KOPT-K1 (cell line): ENCODE measurements around the gene ZNF587.
A peak's percentile ranks its signal among the peaks of the same experiment; 100 is the strongest.
"Not testable (repeated sequence)": the region's sequence is repeated elsewhere in the genome, so short reads cannot be mapped to it uniquely, and the experiment has no call there.

Experiments
- H3K27ac ChIP-seq: fragments of 200-600 bp; sonication (generic); 2 replicates; pipeline ENCODE4 v1.5.1; 2016; ENCODE audit warnings: antibody characterized with exemption, mild to moderate bottlenecking, low read depth, low read length; ENCODE audit not compliant: poor library complexity, severe bottlenecking
- H3K36me3 ChIP-seq: fragments of 200-600 bp; sonication (generic); 2 replicates; pipeline ENCODE4 v1.5.1; 2017; ENCODE audit warnings: antibody characterized with exemption, mild to moderate bottlenecking, low read length, moderate library complexity; ENCODE audit not compliant: insufficient read depth
- H3K9me3 ChIP-seq: fragments of 200-600 bp; sonication (generic); 2 replicates; pipeline ENCODE4 v1.5.1; 2017; ENCODE audit warnings: antibody characterized with exemption, low read length, mild to moderate bottlenecking; ENCODE audit not compliant: insufficient read depth, poor library complexity, severe bottlenecking

ZNF587 gene

DNA sequence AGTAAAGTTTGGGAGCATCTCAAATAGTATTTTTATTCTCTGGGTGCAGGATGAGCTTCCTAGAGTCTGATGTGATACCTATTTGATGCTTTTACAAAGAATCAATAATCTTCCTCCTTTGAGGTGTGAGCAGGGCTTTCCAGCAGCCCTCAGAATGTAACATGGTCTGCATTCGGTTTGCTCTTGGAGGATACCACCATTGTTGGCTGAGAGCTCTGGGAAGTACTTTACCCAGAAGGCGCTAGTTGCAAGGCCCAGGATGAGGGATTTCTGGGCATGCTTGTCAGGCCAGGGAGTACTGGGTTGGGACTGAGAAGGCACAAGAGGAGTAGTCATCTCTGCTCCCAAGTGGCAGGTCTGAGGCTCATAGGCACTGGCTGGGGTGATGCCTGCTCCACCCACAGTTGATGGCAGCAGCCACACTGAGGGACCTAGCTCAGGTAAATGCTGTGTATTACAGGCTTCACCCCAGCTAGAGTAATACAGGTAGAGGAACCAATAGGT lies 445 bp upstream of the ZNF587 start:
- H3K36me3 ChIP-seq: peaks cover 52% of the 10 kb centered on the region
- not testable (repeated sequence) for H3K9me3 ChIP-seq
- peak overlapping the region; percentile 57 for H3K27ac ChIP-seq

DNA sequence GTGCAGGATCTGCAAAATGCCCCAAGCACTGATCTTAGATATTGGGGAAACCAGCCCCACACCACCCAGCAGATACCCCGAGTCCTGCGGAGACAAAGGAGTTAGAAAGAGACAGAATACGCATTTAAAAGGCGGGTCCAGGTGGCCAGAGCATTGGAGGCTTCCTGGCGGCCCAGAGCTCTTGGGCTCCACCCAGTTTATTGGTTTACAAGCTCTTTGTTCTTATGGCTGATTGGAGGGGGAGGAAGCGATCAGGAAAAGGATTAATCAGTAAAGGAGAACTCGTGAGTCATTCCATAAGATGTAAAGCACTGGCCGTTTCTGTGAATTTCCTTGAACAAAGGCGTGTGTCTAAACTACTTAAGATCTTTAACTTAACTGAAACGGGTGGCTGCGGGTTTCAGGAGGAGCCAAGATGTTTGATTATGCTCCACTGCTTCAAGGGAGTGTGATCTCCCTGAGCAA lies 926 bp downstream of the ZNF587 start:
- H3K27ac ChIP-seq: peak overlapping the region; percentile 57
- H3K36me3 ChIP-seq: peaks cover 49% of the 10 kb centered on the region

DNA sequence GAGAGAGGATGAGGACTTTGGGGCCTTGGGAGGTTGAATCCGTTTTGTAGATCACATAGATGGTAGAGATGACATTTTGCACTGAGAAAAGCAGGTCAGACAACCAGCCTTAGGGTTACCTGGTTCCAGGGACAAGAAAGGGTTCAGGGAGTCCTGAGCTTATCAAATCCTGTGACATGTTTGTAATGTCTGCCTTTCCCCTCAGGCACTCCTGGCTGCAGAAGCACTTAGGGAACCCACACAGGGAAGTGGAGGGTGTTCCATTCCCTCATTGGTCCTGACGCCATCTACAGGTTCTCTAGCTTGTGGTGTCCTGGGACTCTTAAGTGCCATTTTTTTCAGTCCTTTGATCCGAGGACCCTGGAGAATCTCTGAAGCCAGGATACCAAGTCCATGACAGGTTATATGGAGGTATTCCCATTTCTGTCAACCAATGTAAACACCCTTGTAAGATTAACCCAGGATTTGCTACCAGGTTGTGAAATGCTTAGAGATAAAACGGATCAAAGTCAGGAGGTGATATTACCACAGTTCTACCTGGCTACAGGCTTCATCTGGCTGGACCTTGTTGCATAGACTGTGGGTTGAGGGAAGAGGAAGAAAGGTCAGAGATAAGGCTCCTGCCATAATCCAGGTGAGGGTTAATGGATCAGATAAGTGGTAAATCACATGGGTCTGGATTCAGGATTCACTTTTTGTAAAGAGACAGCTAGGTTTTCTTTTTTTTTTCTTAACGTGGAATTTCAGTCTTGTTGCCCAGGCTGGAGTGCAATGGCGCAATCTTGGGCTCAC lies 2.3 kb downstream of the ZNF587 start:
- H3K36me3 ChIP-seq: peaks cover 52% of the 10 kb centered on the region
- not testable (repeated sequence) for H3K27ac ChIP-seq, H3K9me3 ChIP-seq

More for the DNA sequence above, 926 bp downstream of the ZNF587 start:
- no peaks in the 10 kb centered on the region for H3K9me3 ChIP-seq

DNA sequence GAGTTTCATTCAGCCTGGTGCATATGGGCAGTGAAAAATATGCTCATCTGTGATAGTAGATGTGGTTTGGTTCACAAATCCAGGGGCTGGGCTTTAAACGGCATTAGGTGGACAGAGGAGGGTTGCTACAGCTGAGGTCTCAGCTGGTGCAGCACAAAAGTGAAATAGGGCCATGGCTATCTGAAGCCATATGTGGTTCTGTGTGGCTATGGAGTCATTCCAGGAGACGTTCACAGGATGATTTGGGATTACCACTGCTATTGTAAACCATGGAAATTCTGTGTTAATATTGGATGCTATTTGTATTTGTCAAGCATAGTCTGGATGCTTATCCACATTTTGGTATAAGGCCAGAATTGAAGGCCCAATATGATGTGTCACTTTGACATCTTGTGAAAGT lies 4.5 kb downstream of the ZNF587 start:
- not testable (repeated sequence) for H3K27ac ChIP-seq, H3K9me3 ChIP-seq
- peaks cover 74% of the 10 kb centered on the region for H3K36me3 ChIP-seq

DNA sequence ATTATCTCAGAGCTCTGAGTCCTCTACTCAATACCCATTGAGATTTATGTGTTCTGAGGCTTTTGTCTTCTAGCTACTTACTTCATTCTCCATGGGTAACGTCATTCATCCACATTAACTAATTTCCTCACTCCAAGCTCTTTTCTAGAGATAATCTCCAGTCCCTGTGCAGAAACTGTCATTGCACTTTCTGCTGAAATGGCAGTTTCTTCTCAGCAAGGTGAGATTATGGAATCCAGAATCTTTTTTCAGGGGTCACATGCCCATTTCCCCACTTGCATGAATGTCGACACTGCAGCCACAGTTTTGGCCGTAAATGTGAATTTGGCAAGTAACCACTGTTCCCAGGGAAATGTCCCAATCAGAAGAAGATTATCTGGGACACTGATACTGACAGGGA lies 12.7 kb downstream of the ZNF587 start:
- H3K9me3 ChIP-seq, H3K27ac ChIP-seq: not testable (repeated sequence)
- H3K36me3 ChIP-seq: peaks cover 97% of the 10 kb centered on the region

DNA sequence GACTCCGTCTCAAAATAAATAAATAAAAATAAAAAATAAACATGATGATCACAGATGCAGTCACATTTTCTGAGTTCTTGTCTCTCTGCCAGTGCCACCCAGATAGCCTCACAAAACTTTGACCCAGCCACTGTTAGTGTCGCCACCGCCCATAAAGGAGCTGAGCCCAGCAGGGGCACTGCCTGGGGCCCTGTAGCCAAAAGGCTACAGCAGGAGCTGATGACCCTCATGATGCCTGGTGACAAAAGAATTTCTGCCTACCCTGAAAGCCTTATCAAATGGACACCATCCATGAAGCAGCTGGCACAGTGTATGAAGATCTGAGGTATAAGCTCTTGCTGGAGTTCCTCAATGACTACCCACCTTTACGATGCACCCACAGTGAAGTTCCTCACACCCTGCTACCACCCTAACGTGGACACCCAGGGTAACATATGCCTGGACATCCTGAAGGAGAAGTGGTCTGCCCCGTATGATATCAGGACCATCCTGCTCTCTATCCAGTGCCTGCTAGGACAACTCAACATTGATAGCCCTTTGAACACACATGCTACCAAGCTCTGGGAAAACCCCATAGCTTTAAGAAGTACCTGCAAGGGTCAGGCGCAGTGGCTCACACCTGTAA lies 18.3 kb downstream of the ZNF587 start:
- Histone ChIP-seq H3K27ac (no peak overlapping the region), H3K36me3 (peaks cover 95% of the 10 kb centered on the region), H3K9me3 (peaks cover 36% of the 10 kb centered on the region)

DNA sequence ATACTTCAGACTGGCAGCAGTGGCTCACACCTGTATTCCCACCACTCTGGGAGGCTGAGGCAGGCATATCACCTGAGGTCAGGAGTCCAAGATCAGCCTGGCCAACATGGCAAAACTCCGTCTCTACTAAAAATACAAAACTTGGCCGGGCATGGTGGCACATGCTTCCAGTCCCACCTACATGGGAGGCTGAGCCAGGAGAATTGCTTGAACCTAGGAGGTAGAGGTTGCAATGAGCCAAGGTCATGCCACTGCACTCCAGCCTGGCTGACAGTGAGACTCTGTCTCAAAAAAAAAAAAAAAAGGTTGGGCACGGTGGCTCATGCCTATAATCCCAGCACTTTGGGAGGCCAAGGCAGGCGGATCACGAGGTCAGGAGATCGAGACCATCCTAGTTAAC lies 20.0 kb downstream of the ZNF587 start:
- peaks cover 53% of the 10 kb centered on the region for H3K9me3 ChIP-seq
- H3K27ac ChIP-seq: not testable (repeated sequence)
- H3K36me3 ChIP-seq: peaks cover 98% of the 10 kb centered on the region

DNA sequence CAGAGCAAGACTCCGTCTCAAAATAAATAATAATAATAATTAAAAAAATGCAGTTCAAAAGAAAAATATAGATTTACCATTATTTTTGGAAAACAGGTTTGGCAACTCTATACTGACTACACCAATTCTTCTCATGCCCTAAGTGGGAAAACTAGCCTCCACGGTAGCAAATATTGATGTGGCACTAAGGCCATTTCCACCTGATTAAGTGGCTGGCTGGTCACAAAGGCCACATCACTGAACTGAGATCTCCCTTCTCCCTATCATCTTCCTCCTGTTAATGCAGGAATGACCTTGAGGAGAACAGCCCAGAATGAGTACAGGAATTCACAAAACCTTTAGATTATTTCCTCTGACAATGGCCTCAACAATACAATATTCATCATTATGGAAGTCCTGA lies 20.6 kb downstream of the ZNF587 start:
- H3K27ac ChIP-seq: no peak overlapping the region
- H3K36me3 ChIP-seq: peaks cover 97% of the 10 kb centered on the region
- peaks cover 59% of the 10 kb centered on the region for H3K9me3 ChIP-seq

DNA sequence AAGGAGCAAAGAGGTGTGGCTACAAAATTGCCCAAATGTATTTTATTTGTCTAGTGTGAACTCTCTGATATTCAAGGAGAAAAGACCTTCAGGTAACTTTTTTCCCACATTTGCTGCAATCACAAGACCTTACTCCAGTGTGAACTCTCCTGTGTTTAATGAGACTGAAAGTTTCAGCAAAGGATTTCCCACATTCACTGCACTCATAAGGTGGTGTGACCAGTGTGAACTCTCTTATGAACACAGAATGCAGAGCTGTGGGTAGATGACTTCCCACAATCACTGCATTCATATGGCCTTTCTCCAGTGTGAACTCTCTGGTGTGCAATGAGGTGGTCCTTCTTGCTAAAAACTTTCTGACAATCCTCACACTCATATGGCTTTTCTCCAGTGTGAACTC lies 22.8 kb downstream of the ZNF587 start:
- H3K9me3 ChIP-seq: peaks cover 81% of the 10 kb centered on the region
- H3K27ac ChIP-seq: no peak overlapping the region
- H3K36me3 ChIP-seq: peaks cover 97% of the 10 kb centered on the region

DNA sequence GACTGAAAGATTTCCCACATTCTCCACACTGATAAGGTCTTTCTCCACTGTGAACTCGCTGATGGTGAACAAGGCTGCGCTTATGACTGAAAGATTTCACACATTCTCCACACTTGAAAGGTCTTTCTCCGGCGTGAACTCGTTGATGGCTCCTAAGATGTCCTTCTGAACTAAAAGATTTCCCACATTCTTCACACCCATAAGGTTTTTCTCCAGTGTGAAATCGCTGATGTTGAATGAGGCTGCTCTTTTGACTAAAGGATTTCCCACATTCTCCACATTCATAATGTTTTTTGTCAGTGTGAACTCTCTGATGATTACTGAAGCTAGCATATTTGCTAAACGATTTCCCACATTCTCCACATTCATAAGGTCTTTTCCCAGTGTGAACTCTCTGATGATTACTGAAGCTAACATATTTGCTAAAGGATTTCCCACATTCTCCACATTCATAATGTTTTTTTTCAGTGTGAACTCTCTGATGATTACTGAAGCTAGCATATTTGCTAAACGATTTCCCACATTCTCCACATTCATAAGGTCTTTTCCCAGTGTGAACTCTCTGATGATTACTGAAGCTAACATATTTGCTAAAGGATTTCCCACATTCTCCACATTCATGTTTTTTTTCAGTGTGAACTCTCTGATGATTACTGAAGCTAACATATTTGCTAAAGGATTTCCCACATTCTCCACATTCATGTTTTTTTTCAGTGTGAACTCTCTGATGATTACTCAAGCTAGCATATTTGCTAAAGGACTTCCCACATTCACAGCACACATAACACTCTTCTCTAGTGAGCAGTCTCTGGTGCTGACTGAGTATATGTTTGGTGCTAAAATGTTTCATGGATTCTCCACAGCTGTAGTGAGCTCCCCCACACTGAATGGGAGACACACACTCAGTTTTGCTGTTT lies 24.5 kb downstream of the ZNF587 start:
- H3K27ac ChIP-seq: not testable (repeated sequence)
- peaks cover 92% of the 10 kb centered on the region for H3K9me3 ChIP-seq
- H3K36me3 ChIP-seq: peaks cover 94% of the 10 kb centered on the region

DNA sequence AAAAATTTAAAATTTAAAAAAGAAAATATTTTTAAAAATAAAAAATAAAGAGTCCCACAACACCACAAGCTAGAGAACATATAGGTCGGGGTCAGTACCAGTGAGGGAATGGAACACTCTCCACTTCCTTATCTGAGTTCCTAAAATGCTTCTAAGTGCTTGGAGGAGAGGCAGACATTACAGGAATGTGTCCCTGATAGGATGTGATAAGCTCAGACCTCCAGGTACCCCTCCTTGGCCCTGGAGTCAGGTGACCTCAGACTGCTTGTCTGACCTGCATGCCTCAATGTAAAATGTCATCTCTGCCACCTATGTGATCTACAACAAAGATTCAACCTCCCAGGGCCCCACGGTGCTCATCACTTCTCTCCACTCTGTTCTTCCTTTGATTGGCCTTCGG lies 36.4 kb downstream of the ZNF587 start:
- H3K27ac ChIP-seq: no peak overlapping the region
- peaks cover 46% of the 10 kb centered on the region for H3K9me3 ChIP-seq
- H3K36me3 ChIP-seq: peaks cover 52% of the 10 kb centered on the region

DNA sequence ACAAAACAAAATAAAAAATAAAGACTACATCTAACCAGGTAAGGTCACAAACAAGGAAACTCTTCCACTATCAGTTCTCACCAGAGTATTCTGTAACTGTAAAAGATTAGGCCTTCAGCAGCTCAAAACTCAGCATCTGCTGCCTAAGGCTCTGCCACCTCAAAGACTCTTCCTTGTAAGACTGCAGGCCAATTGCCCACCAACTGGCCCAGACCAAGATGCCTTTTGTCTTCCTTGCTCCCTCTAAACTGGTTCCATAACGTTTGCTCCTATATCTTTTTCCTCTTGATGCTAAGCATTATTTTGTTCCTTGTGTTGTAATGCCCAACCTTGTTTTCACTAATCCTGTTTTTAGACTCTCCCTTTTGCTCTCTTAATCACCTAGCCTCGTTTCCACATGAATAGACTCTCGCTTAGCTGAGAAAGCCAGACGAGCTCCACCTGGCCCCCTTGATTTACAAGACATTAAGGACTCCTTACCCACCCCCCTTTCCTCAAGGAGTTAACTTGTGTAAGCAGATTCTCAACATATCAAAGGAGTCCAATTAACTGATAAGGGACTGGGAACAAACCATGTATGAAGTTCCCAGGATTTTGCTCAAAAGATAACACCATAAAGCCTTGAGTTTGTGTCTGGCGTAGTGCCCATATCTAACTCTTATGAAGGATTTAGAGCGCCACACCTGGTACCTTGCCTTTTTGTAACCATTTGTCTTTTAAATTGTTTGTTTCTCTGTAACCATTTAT lies 37.7 kb downstream of the ZNF587 start:
- Histone ChIP-seq H3K27ac (peak overlapping the region; percentile 73), H3K9me3 (peaks cover 46% of the 10 kb centered on the region), H3K36me3 (peaks cover 52% of the 10 kb centered on the region)

DNA sequence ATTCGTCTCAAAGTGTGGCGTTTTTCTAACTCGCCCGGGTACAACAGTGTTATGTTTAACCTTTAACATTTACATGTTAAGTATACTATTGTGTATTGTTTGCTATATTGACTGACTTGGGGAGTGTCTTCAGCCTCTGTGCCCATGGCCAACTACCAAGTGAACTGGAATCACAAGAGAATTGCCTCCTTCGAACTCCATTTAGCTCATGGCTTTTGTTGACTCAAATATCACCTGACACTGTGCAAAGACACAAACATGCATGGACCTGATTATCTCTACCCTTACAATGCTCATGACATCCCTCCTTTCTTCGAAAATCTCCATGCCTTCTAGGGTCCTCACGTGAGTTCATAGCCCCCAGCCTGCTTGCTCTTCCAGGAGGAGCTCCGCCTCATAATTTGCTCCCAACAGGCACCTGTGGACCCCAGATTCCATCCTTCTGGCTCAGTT lies 38.5 kb downstream of the ZNF587 start:
- Histone ChIP-seq H3K27ac (peak overlapping the region; percentile 73), H3K36me3 (peaks cover 45% of the 10 kb centered on the region), H3K9me3 (peaks cover 40% of the 10 kb centered on the region)

DNA sequence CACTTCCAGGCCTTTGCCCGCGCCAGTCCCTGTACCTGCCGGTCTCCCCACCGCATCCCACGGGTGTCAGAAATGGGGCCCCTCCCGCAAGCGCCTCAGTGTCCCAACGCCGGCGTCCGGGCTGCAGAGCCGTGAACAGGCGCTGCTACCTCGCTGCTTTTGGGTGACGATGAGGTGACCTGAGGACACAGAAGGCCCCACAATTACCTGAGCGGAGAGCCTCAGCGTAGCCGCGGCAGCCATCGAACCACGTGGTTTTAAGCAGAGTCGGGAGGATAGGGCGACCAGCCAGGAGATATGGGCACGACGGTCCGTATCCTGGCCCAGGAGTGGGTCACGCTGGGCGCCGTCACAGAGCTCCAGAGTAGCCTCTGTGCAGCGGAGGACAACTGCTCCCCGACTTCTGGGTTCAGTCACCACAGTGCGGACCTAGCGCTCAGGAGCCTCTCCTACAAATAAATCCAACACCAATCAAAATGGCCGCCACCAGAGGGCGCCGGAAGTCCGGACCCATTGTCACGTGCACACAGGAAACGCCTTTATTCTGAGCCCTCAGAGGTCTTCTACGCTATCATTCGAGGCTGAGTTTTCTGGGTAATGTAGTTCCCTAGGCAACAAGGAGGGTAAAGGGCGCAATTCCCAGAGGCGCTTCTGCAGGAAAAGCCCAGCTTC lies 39.0 kb downstream of the ZNF587 start, which contains the start of gene ZNF814:
TSS of gene ZNF814 (minus strand) at position 478 of the 672 bp plus-strand sequence. CDS start at position 243, 235 bp downstream.
- Histone ChIP-seq H3K36me3 (peaks cover 39% of the 10 kb centered on the region), H3K9me3 (peaks cover 34% of the 10 kb centered on the region), H3K27ac (peak within 1 kb of the TSS; percentile 73)
